OCI-LY7 (cell line): Measurements from ENCODE around the gene MTHFD1L.

Experiments used
- CTCF ChIP-seq: fragments of 200-600 bp; sonication (generic); conservative IDR thresholded peaks from 2 replicates; pipeline ENCODE4 v1.5.1; 2014; ENCODE audit warnings: mild to moderate bottlenecking, antibody characterized with exemption, low read length, moderate library complexity, mixed read lengths
- EZH2phosphoT487 ChIP-seq: fragments of 200-600 bp; sonication (generic); IDR thresholded peaks from 2 replicates; pipeline ENCODE4 v1.6.1; 2018; ENCODE audit warnings: low read depth, borderline replicate concordance, mild to moderate bottlenecking, mixed run types, antibody characterized with exemption, low read length, moderate library complexity, mixed read lengths

- TF ChIP-seq CTCF (no peak), EZH2phosphoT487 (no peak)
These were observed 54.4 kb downstream of the MTHFD1L start for GRCh38 chr6:150919938-150920337.
